ENCODE measurements around the gene SEMA3C. TPM values are rescaled to one million over a fixed set of nuclear protein-coding genes. Genes with fewer than 3 reads are reported as not detected.
"Not testable (repeated sequence)": the region's sequence is repeated elsewhere in the genome, so short reads cannot be mapped to it uniquely, and the experiment has no call there.

SEMA3C gene
- total RNA-seq, 2 experiments from 2014 or later, result not detected

DNA sequence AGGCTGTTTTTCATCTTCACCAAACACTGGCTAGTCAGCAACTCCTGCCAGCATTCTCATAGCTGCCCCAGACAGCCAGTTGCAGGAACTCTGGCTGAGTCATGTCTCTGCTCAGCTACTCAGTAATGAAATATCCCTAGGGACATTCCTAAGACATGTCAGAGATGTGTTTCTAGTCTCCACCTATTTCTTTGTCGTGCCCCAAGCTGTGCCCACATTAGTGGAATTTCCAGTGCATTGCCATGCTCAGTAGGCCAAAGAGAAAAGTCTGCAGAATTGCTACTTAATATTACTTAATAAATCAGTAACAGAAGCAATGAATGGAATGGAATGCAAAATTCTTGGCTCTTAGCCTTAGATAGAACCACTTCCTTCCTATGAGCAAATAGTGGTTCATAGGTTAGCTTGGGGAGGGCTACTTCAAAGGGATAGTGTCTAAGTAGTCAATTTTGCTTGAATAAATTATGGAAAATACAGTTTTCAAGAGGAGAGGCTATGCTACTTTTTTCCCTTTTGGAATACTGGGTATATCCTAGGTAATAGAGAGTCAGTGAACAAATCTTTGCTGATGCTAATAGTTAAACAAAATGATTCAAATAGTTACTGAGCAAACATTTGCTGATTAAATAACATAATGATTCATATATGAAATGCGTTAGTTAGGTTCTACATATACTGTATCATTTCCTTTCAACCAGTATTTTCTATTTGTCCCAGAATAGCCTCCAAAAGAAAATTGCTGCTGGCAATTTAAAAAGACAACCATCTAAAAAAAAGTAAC lies 23.6 kb upstream of the SEMA3C start:
- no peak overlapping the region for H3K27ac Mint-ChIP-seq
- H3K27me3 Mint-ChIP-seq, result no peaks in the 10 kb centered on the region
- H3K4me1 Mint-ChIP-seq, result no peaks in the 10 kb centered on the region
- no peak overlapping the region for H3K4me3 Mint-ChIP-seq
- ATAC-seq (no peak), DNase-seq (no peak)
- ChIA-PET CTCF (interaction anchor here (0.7 kb wide), 1 partner anchor 28 kb away, joined by 3 read pairs; no protein-coding TSS in a partner anchor), POLR2A (no interaction called here)
- H3K36me3 Mint-ChIP-seq (ENCODE audit: low read depth), result no peaks in the 10 kb centered on the region
- intact Hi-C loops (cut with DNase I, micrococcal nuclease), result no loop called here
- peaks cover 2% of the 10 kb centered on the region for H3K9me3 Mint-ChIP-seq (ENCODE audit: low read depth)

DNA sequence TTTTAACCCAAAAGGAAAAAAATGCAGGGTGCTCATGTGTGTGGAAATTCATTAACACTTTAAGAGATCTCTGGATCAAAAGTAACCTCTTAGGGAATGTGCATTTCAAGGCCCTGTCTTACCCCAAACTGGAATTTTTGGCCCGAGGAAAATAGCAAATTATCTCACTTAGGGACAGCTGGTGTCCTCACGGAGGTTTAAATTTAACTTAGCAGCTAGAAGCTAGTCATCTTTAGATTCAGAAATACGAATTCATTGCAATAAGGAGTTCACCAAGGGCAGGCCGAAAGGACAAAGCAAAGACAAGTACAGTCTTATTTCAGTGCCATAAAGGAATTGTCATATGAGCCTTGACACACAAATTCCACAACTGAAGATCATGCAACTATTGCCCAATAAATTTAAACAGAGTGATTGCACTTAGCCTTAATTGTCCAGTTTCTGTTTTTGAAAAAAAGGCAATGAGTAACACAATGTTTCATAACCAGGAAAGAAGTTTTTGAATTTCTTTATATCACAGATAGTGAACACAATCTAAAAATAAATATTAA lies 22.4 kb upstream of the SEMA3C start:
- Mint-ChIP-seq H3K4me1 (no peaks in the 10 kb centered on the region), H3K36me3 (ENCODE audit: low read depth) (no peaks in the 10 kb centered on the region), H3K27me3 (no peaks in the 10 kb centered on the region), H3K4me3 (no peak overlapping the region), H3K9me3 (ENCODE audit: low read depth) (peaks cover 2% of the 10 kb centered on the region), H3K27ac (no peak overlapping the region)
- ATAC-seq (no peak), DNase-seq (no peak)
- intact Hi-C loops (cut with DNase I, micrococcal nuclease), result no loop called here
- ChIA-PET CTCF (no interaction called here), POLR2A (no interaction called here)

DNA sequence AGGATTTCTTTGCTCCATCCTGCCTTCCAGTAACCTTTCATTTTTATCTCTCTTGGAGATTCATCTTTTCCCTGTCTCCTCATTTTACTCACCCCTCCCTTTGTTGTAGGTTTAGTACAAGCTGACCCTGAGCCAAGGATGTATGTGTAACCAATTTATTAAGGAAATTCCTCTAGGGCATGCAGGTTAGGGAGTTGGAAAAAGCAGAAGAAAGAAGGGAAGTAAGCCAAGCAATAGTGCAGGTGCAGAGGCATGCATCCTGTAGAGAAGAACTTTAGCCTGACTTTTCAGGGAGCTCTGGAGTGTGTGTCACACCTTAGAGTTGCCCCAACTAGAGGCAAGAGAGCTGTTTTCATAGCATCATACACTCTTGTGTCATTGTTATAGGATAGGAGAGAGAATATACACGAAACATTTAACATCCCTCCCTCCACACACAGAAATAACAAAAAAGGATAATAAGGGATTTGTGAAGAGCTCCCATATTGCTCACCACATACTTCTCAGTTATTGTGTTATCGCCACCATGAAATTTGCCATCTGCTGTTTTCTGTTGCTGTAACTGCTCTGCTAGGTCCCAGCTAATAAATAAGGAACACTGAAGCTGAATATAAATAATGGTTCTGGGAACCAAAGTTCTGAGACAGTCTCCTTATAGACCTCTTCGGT lies 21.8 kb upstream of the SEMA3C start:
- Mint-ChIP-seq H3K4me1 (no peaks in the 10 kb centered on the region), H3K27ac (no peak overlapping the region), H3K4me3 (no peak overlapping the region), H3K27me3 (no peaks in the 10 kb centered on the region), H3K36me3 (ENCODE audit: low read depth) (no peaks in the 10 kb centered on the region), H3K9me3 (ENCODE audit: low read depth) (peaks cover 4% of the 10 kb centered on the region)
- intact Hi-C loops (cut with DNase I, micrococcal nuclease), result no loop called here
- DNase-seq (no peak), ATAC-seq (no peak)
- CTCF ChIA-PET, result no interaction called here
- POLR2A ChIA-PET, result no interaction called here

DNA sequence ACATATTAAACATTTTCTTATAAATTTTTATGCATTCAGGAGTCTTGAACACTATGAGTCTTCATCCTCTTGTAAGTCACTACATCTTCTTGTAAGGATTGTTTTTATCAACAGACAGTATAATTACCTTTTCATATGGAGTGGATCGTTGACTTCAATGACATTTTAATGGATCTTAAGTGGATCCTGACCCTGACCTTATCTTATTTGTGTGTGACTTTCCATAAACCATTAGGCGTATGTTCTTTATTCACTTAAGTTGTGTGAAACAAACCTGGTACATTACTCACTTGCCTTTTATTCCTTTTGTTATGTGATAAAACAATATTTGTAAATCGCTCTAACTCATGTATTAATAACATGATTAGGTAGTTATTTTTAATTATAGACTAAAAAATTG lies 18.5 kb upstream of the SEMA3C start:
- H3K27ac Mint-ChIP-seq, result no peak overlapping the region
- H3K9me3 Mint-ChIP-seq (ENCODE audit: low read depth), result peaks cover 4% of the 10 kb centered on the region
- CTCF ChIA-PET, result no interaction called here
- intact Hi-C loops (cut with DNase I, micrococcal nuclease), result no loop called here
- no peaks in the 10 kb centered on the region for H3K27me3 Mint-ChIP-seq
- POLR2A ChIA-PET, result no interaction called here
- H3K4me3 Mint-ChIP-seq, result no peak overlapping the region
- no peaks in the 10 kb centered on the region for H3K36me3 Mint-ChIP-seq (ENCODE audit: low read depth)
- DNase-seq (no peak), ATAC-seq (no peak)
- no peaks in the 10 kb centered on the region for H3K4me1 Mint-ChIP-seq

DNA sequence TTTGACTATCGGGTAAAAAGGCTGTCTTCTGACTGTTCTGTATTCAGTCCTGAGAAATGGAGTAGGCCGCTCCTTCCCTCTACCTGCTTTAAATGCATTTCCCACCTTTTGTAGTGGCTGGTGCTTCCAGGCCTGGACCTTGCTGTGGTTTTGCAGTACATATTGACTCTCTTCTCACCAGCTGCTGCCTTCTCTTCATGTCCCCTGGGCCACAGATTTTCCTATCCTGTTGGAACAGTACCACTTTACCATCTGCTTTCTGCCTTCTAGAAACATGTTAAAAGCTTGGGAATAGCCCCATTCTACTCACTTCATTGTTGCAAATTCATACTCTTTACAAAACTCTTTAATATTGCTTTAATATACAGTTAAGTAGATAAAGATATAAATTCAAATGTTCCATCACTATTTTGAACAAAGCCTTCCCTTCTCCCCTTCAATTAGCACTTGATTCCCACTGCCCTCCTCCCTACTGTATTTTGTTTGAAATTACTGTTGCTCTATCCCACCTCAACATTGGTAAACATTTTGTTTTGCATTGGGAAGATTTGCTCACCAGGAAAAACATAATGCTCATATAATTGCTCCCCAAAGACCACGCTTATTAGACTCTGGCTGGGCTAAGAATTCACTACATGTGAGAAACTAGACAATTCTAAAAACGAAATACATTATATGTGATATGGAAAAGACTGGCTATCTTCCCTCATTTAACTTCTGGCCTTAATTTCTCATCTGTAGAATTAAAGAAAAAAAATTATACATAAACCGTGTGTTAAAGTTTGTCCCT lies 17.3 kb upstream of the SEMA3C start:
- Mint-ChIP-seq H3K4me3 (no peak overlapping the region), H3K27ac (no peak overlapping the region), H3K9me3 (ENCODE audit: low read depth) (peaks cover 4% of the 10 kb centered on the region), H3K36me3 (ENCODE audit: low read depth) (no peaks in the 10 kb centered on the region), H3K4me1 (no peaks in the 10 kb centered on the region), H3K27me3 (no peaks in the 10 kb centered on the region)
- ChIA-PET CTCF (no interaction called here), POLR2A (no interaction called here)
- ATAC-seq, result no peak
- intact Hi-C loops (cut with DNase I, micrococcal nuclease), result no loop called here
- no peak for DNase-seq

DNA sequence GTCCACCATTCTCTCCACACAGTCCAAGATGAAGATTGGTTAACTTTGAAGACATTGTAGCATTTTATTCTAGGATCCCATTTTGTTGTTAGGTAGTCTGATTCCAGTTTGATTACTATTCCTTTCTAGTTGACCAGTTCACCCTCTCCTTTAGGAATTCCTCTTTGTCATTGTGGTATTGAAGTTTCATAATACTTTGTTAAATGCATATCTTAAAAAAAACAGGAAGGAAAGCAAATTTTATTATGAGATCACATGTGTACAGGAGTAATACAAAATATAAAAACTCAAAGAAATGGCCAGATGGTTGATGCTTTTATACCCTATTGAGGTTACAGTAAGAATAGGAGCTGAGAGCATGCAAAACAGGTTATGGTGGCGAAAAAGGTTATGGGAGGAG lies 15.5 kb upstream of the SEMA3C start:
- H3K4me3 Mint-ChIP-seq, result no peak overlapping the region
- POLR2A ChIA-PET, result no interaction called here
- H3K36me3 Mint-ChIP-seq (ENCODE audit: low read depth), result no peaks in the 10 kb centered on the region
- H3K4me1 Mint-ChIP-seq, result no peaks in the 10 kb centered on the region
- DNase-seq (no peak), ATAC-seq (no peak)
- CTCF ChIA-PET, result no interaction called here
- no peak overlapping the region for H3K27ac Mint-ChIP-seq
- H3K27me3 Mint-ChIP-seq, result no peaks in the 10 kb centered on the region
- peaks cover 2% of the 10 kb centered on the region for H3K9me3 Mint-ChIP-seq (ENCODE audit: low read depth)
- intact Hi-C loops (cut with DNase I, micrococcal nuclease), result no loop called here

DNA sequence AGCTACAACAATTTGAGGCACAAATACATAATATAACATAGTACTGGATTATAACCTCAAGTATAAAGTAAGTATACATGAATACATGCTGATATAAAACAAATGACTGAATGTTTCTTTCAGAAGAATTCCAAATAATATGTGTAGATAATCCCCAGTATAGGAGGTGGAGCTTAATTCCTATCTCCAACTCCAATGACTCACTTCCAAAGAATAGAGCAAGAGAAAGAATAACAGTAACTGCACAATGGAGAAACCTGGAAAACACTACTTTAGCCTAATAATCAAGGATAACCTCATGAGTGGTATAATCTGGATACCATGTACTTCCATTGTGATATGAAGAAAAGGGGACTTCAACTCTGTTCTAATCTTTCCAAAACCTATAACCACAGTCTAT lies 13.7 kb upstream of the SEMA3C start:
- Mint-ChIP-seq H3K4me1 (no peaks in the 10 kb centered on the region), H3K27me3 (no peaks in the 10 kb centered on the region), H3K4me3 (no peak overlapping the region), H3K36me3 (ENCODE audit: low read depth) (no peaks in the 10 kb centered on the region), H3K27ac (no peak overlapping the region), H3K9me3 (ENCODE audit: low read depth) (peaks cover 2% of the 10 kb centered on the region)
- ATAC-seq (no peak), DNase-seq (no peak)
- ChIA-PET POLR2A (interaction anchor here (0.6 kb wide), 1 partner anchor 536 kb away, joined by 7 read pairs; no protein-coding TSS in a partner anchor), CTCF (no interaction called here)
- intact Hi-C loops (cut with DNase I, micrococcal nuclease), result no loop called here

DNA sequence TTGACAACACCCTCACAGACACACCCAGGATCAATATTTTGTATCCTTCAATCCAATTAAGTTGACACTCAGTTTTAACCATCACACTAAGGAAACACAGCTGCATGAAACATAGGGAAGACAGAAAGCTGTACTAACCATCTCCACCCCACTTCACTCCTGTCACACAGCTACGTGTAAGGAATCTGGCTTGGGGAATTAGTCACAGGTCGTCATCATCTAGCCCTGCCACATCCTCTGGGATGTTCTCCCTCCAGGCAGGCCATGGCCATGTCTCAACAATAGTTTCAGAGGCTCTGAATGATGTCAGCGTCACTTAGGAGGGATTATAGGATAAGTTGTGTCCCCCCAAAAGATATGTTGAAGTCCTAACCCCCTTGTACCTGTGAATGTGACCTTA lies 10.8 kb upstream of the SEMA3C start:
- no peak overlapping the region for H3K4me3 Mint-ChIP-seq
- H3K9me3 Mint-ChIP-seq (ENCODE audit: low read depth), result peaks cover 3% of the 10 kb centered on the region
- H3K36me3 Mint-ChIP-seq (ENCODE audit: low read depth), result no peaks in the 10 kb centered on the region
- no peak for ATAC-seq
- H3K27ac Mint-ChIP-seq, result no peak overlapping the region
- ChIA-PET POLR2A (no interaction called here), CTCF (no interaction called here)
- no peaks in the 10 kb centered on the region for H3K4me1 Mint-ChIP-seq
- H3K27me3 Mint-ChIP-seq, result no peaks in the 10 kb centered on the region
- DNase-seq, result no peak
- intact Hi-C loops (cut with DNase I, micrococcal nuclease), result no loop called here

DNA sequence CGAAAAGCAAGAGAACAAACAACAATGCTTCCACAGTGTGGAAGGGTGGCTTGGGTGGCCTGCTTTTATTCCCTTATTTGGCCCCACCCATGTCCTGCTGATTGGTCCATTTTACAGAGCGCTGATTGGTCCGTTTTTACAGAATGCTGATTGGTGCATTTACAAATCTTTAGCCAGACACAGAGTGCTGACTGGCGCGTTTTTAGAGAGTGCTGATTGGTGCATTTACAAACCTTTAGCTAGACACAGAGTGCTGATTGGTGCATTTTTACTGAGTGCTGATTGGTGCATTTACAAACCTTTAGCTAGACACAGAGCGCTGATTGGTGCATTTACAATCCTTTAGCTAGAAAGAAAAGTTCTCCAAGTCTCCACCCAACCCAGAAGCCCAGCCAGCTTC lies 8.1 kb upstream of the SEMA3C start:
- intact Hi-C loops (cut with DNase I, micrococcal nuclease); DNase-seq; H3K4me3 Mint-ChIP-seq; CTCF ChIA-PET; H3K4me1 Mint-ChIP-seq; ATAC-seq; H3K27me3 Mint-ChIP-seq; H3K9me3 Mint-ChIP-seq (ENCODE audit: low read depth); POLR2A ChIA-PET; H3K27ac Mint-ChIP-seq; H3K36me3 Mint-ChIP-seq (ENCODE audit: low read depth): not testable (repeated sequence)

DNA sequence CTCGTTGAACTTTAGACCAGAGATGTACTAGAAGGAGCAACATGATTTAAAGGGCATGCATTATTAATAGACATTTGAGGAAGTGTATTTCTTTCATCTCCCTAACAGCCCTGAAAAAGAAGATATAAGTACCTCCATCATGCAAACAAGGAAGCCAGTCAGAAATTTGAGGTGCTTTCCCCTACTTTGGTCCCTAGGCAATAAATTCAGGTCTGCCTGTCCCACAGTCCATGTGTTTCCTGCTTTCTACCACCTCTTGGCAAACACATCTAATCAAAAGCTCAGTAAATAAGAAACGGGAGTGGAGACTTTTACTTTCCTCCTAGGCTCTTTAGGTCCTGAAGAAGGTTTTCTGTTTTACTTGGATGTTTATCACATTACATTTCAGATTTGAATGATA lies 5.2 kb upstream of the SEMA3C start:
- H3K36me3 Mint-ChIP-seq (ENCODE audit: low read depth), result no peaks in the 10 kb centered on the region
- H3K9me3 Mint-ChIP-seq (ENCODE audit: low read depth), result peaks cover 3% of the 10 kb centered on the region
- H3K27me3 Mint-ChIP-seq, result peaks cover 21% of the 10 kb centered on the region
- no peak overlapping the region for H3K4me3 Mint-ChIP-seq
- intact Hi-C loops (cut with DNase I, micrococcal nuclease), result no loop called here
- CTCF ChIA-PET, result interaction anchor here (1.1 kb wide), 1 partner anchor 366 kb away, joined by 3 read pairs; no protein-coding TSS in a partner anchor
- H3K27ac Mint-ChIP-seq, result no peak overlapping the region
- DNase-seq, result no peak
- POLR2A ChIA-PET, result no interaction called here
- ATAC-seq, result no peak
- H3K4me1 Mint-ChIP-seq, result no peaks in the 10 kb centered on the region

DNA sequence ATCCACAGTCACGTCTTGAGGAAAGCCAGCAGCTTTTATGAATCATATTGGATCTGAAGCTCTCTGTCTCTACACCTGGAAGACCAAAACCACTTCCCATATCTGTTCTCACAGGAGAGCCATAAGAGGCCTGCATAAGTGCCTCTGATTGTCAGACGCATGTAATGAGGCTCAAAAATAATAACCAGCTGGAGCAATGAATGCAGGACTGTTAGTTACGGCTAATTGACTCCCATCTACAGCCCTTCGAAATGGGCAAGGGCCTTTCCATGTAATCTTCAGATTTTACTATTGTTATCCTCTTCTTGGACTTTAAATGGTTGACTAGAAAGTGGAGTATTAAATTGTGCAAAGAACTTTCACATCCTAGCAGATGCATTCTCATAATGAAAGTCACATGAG lies 4.4 kb upstream of the SEMA3C start:
- H3K36me3 Mint-ChIP-seq (ENCODE audit: low read depth), result no peaks in the 10 kb centered on the region
- intact Hi-C loops (cut with DNase I, micrococcal nuclease), result no loop called here
- CTCF ChIA-PET, result no interaction called here
- H3K9me3 Mint-ChIP-seq (ENCODE audit: low read depth), result peaks cover 3% of the 10 kb centered on the region
- H3K4me1 Mint-ChIP-seq, result peaks cover 4% of the 10 kb centered on the region
- H3K27ac Mint-ChIP-seq, result no peak overlapping the region
- ATAC-seq (no peak), DNase-seq (no peak)
- H3K4me3 Mint-ChIP-seq, result no peak overlapping the region
- H3K27me3 Mint-ChIP-seq, result peaks cover 26% of the 10 kb centered on the region
- POLR2A ChIA-PET, result no interaction called here

Data from activated CD4-positive, alpha-beta T cell treated with anti-CD3 and anti-CD28 coated beads for 36 hours (primary cell).